ENCODE measurements around the gene CRYZL1.

The CRYZL1 gene

DNA sequence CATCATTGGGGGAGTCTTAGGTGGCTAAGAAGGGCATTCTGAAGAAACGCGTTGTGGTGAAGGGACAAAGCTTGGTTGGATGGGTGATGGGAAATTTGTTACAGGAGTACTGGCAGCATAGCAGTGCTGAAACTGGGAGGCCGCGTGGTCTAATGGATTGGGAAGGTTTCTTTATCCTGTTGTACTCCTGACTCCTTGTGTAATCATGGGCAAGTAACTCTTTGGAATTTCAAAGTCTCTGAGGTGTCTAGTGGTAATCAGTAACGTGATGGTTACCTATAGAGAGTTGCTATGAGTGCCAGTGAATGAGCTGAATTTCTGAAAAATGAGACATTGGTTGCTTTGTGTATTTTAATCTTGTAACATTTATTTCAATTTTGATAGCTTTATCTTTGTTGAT is 71.5 kb downstream of the CRYZL1 start:
- DNase-seq (ENCODE audit: low read depth): no peak
- in situ Hi-C loops (cut with HindIII; ENCODE audit: low sequenced_read_pairs): no loop called here
- TF ChIP-seq, protein P1, sequence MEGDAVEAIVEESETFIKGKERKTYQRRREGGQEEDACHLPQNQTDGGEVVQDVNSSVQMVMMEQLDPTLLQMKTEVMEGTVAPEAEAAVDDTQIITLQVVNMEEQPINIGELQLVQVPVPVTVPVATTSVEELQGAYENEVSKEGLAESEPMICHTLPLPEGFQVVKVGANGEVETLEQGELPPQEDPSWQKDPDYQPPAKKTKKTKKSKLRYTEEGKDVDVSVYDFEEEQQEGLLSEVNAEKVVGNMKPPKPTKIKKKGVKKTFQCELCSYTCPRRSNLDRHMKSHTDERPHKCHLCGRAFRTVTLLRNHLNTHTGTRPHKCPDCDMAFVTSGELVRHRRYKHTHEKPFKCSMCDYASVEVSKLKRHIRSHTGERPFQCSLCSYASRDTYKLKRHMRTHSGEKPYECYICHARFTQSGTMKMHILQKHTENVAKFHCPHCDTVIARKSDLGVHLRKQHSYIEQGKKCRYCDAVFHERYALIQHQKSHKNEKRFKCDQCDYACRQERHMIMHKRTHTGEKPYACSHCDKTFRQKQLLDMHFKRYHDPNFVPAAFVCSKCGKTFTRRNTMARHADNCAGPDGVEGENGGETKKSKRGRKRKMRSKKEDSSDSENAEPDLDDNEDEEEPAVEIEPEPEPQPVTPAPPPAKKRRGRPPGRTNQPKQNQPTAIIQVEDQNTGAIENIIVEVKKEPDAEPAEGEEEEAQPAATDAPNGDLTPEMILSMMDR (IDR thresholded peaks at IDR 0.05; ENCODE audit: low read depth, low read length, missing control alignments): no peak
- H3K4me3 ChIP-seq (ENCODE audit: low read depth, low read length): no peak overlapping the region

DNA sequence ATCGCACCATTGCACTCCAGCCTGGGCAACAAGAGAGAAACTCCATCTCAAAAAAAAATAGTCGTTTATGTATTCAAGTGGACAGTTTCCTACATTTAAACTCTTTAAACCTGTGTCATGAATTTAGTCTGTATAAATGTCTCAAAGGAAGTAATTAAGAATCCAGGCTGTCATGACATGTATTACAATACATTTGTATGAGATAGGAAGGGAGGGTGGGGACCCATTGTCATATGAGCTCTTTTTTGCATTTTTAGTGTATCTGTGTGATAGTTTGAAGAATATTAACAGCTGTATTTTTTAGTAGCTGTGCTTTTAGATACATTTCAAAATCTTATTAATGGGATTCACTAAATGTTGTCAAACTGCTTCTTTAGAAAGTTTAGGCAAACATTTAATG is 73.1 kb downstream of the CRYZL1 start:
- no peak for DNase-seq (ENCODE audit: low read depth)
- TF ChIP-seq, protein P1 (IDR thresholded peaks at IDR 0.05; ENCODE audit: low read depth, low read length, missing control alignments): no peak
- no peak overlapping the region for H3K4me3 ChIP-seq (ENCODE audit: low read depth, low read length)
- in situ Hi-C loops (cut with HindIII; ENCODE audit: low sequenced_read_pairs): no loop called here

DNA sequence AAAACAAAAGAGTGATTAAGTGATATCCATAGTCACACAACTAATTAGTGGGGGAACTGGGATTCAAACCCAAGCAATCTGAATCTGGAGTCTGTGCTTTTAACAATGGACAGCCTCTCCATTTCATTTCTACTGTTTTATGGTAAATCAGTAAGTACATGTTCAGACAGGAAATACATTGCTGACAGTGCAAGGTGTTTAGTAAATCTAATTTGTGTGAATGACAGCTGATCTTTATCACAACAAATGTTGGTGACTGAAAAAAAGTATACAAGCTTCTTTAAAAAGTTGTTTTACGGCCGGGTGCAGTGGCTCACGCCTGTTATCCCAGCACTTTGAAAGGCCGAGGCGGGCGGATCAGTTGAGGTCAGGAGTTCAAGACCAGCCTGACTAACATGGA is 73.6 kb downstream of the CRYZL1 start:
- no peak for DNase-seq (ENCODE audit: low read depth)
- H3K4me3 ChIP-seq (ENCODE audit: low read depth, low read length): no peak overlapping the region
- in situ Hi-C loops (cut with HindIII; ENCODE audit: low sequenced_read_pairs): no loop called here
- TF ChIP-seq, protein P1 (IDR thresholded peaks at IDR 0.05; ENCODE audit: low read depth, low read length, missing control alignments): no peak

DNA sequence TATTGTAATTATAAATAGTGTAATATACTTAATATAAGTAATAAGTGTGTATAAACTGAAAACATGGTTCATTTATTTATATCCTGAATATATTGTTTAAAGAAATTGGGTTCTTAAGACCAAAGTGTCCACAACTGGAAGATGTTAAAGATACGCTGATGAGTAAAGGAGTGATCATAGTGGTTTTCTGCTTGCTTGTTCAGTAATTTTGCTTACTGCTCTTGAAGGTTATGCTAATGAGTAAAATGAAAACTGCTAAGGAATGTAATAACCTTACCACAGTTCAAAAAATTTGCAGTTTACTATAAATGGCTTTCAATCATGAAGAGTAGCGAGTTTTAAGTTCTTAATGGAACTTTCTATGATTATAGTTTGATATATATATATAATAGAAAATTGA is 75.0 kb downstream of the CRYZL1 start:
- no peak overlapping the region for H3K4me3 ChIP-seq (ENCODE audit: low read depth, low read length)
- in situ Hi-C loops (cut with HindIII; ENCODE audit: low sequenced_read_pairs): no loop called here
- TF ChIP-seq, protein P1 (IDR thresholded peaks at IDR 0.05; ENCODE audit: low read depth, low read length, missing control alignments): no peak
- DNase-seq (ENCODE audit: low read depth): no peak

DNA sequence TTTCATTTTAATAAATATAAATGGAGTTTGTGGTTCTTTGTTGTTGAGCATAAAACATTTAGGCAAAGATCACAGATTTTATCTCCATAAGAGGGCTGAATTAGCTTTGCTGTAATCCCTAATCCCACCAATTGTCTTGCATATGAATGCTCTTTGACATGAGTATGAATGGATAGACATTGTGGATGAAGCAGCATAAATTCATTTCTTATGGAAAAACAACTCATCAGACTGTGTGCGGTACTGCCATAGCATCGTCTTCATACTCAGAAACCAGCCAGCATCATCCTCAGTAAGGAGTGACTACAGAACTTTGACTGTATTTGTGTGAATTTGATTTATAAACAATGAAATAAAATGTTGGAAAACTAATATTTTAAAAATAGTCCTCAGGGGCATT is 79.2 kb downstream of the CRYZL1 start:
- TF ChIP-seq, protein P1 (IDR thresholded peaks at IDR 0.05; ENCODE audit: low read depth, low read length, missing control alignments): no peak
- DNase-seq (ENCODE audit: low read depth): no peak
- in situ Hi-C loops (cut with HindIII; ENCODE audit: low sequenced_read_pairs): no loop called here
- H3K4me3 ChIP-seq (ENCODE audit: low read depth, low read length): no peak overlapping the region

DNA sequence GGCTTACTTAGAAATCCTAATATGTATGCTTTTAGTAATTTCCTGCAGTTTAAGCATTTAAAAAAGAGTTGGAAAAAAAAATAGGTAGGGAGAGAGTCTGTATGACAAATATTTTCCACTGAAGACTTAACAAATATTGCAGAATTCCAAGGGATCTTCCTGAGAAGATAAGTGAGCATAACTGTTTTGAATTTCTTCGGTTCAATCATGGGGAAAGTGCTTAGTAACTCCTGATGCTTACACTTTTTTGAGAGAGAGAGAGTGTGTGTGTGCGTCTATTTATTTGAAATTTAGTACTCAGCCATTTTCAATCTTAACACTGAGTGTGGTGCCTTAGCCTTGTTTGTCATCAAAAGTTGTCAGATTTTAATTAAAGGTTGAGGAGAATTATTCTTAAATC is 80.2 kb downstream of the CRYZL1 start:
- TF ChIP-seq, protein P1 (IDR thresholded peaks at IDR 0.05; ENCODE audit: low read depth, low read length, missing control alignments): no peak
- no peak overlapping the region for H3K4me3 ChIP-seq (ENCODE audit: low read depth, low read length)
- DNase-seq (ENCODE audit: low read depth): no peak
- in situ Hi-C loops (cut with HindIII; ENCODE audit: low sequenced_read_pairs): no loop called here

DNA sequence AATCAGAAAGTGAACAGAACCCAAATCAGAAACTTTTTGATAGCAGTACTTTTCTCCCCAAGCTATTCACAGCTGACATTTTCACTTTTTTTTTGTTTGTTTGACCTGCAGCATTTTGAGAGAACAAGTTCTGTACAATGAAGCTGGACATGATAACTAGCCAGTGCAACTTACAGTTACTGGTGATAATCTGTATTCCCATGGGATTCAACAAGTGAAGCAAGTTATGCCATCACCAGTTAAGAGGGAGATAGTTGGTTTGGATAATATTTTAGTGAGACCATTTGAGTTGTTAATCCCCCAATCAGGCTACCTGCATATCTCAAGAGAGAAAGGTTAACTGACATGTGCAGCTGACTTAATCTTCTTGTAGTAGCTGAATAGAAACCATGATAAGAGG is 80.6 kb downstream of the CRYZL1 start:
- in situ Hi-C loops (cut with HindIII; ENCODE audit: low sequenced_read_pairs): no loop called here
- H3K4me3 ChIP-seq (ENCODE audit: low read depth, low read length): no peak overlapping the region
- no peak for DNase-seq (ENCODE audit: low read depth)
- TF ChIP-seq, protein P1 (IDR thresholded peaks at IDR 0.05; ENCODE audit: low read depth, low read length, missing control alignments): no peak

All from astrocyte of the cerebellum (primary cell).